GM23248 (cell line): Measurements from ENCODE around the gene ADAM17.

Source experiments
- EZH2 ChIP-seq: fragments of 200-600 bp; sonication (generic); IDR thresholded peaks from 2 replicates; pipeline ENCODE4 v1.6.1; 2018; ENCODE audit warnings: antibody characterized with exemption, mild to moderate bottlenecking; ENCODE audit not compliant: insufficient read depth, poor library complexity, severe bottlenecking
- EZH2phosphoT487 ChIP-seq: fragments of 200-600 bp; sonication (generic); IDR thresholded peaks from 2 replicates; pipeline ENCODE4 v1.6.1; 2018; ENCODE audit warnings: antibody characterized with exemption, moderate library complexity, mild to moderate bottlenecking, low read depth; ENCODE audit not compliant: insufficient read depth

DNA sequence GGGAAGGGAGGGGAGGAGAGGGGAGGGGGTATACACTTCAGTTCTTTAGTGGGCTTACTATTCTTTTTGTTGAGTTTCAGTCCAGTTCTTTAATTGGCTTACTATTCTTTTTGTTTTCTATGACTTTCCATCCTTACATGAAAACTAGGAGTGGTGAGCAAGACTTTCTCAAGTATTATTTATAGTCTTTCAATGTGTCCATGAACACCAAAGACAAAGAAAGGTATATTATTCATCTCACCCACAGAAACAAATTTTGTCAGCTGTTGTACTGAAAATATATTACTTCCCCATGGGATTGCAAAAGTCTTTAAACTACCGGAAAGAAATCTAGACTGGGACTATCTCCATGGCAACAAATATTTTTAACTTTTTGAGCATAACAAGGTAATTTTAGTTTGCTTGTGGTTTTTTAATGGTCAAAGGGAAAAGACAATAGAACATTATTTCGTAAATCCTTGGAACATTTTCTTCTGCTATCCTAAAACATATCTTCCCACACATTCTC, 17.6 kb downstream of the ADAM17 start:
- 0 out of 2 replicates have a peak, but pooled peaks have one; percentile 62 for TF ChIP-seq EZH2phosphoT487
- no peak for TF ChIP-seq EZH2
